IMR-90 (cell line): ENCODE data around the gene SERPINF2. TPM values are rescaled to one million over a fixed set of nuclear protein-coding genes. Genes with fewer than 3 reads are reported as not detected.

Source experiments
- ATAC-seq: fragments of 200-7000 bp; cut with Tn5 transposase; 2 replicates; pipeline ENCODE4 v1.9.1; 2020; ENCODE audit warnings: low read depth, mild to moderate bottlenecking, moderate library complexity
- BruUV-seq: library from RNA; stranded (reverse); fragments of 400-500 nt; replicated peaks from 2 replicates; lab custom pipeline; 2021; lab: Mats Ljungman, UMichigan
- CTCF ChIA-PET: fragments of 300-600 bp; formaldehyde crosslinking; extraction: SDS; loops from one replicate; lab custom pipeline; 2021; ENCODE audit warnings: antibody characterized with exemption; lab: Yijun Ruan, JAX
- POLR2A ChIA-PET: fragments of 300-600 bp; sonication (Branson Sonifier 250); formaldehyde crosslinking; loops from one replicate; lab custom pipeline; 2022; ENCODE audit warnings: antibody characterized with exemption; ENCODE audit not compliant: unreplicated experiment; lab: Charles Lee
- DNase-seq: peaks from one replicate; pipeline ENCODE4 v3.0.0; 2013
- H2AFZ ChIP-seq: replicated peaks from 2 replicates; pipeline ENCODE3; 2013; ENCODE audit warnings: low read length, mild to moderate bottlenecking; ENCODE audit not compliant: poor library complexity
- H2AK5ac ChIP-seq: 2 replicates; pipeline ENCODE4 v1.6.1; 2013; ENCODE audit warnings: low read depth, low read length, inconsistent platforms
- H2AK9ac ChIP-seq: replicated peaks from 2 replicates; pipeline ENCODE3; 2013; ENCODE audit warnings: mild to moderate bottlenecking, low read depth, low read length, moderate library complexity; ENCODE audit not compliant: poor library complexity
- H2BK120ac ChIP-seq: 2 replicates; pipeline ENCODE4 v1.6.1; 2013; ENCODE audit warnings: low read depth, low read length, inconsistent platforms
- H2BK15ac ChIP-seq: 3 replicates; pipeline ENCODE4 v1.6.1; 2013; ENCODE audit warnings: low read depth, low read length, inconsistent platforms
- H2BK20ac ChIP-seq: 2 replicates; pipeline ENCODE4 v1.6.1; 2013; ENCODE audit warnings: low read depth, mild to moderate bottlenecking, inconsistent platforms, low read length, moderate library complexity
- H2BK5ac ChIP-seq: 2 replicates; pipeline ENCODE4 v1.6.1; 2013; ENCODE audit warnings: mild to moderate bottlenecking, low read depth, low read length, inconsistent platforms; ENCODE audit not compliant: poor library complexity, severe bottlenecking
- H3K14ac ChIP-seq: replicated peaks from 2 replicates; pipeline ENCODE4 v1.6.1; 2013; ENCODE audit warnings: low read depth, low read length, inconsistent platforms
- H3K18ac ChIP-seq: 2 replicates; pipeline ENCODE4 v1.6.1; 2013; ENCODE audit warnings: low read depth, low read length, control low read depth
- H3K23ac ChIP-seq: 2 replicates; pipeline ENCODE4 v1.6.1; 2013; ENCODE audit warnings: low read depth, low read length, inconsistent platforms
- H3K27ac ChIP-seq: 2 replicates; pipeline ENCODE4 v1.5.1; 2013; ENCODE audit warnings: mild to moderate bottlenecking, control low read depth, low read length; ENCODE audit not compliant: insufficient read depth
- H3K27me3 ChIP-seq: 2 replicates; pipeline ENCODE4 v1.6.1; 2013; ENCODE audit warnings: low read length; ENCODE audit not compliant: control insufficient read depth, insufficient read depth
- H3K36me3 ChIP-seq: 2 replicates; pipeline ENCODE4 v1.6.1; 2013; ENCODE audit warnings: low read length, mixed read lengths; ENCODE audit not compliant: control insufficient read depth, insufficient read depth
- H3K4ac ChIP-seq: 2 replicates; pipeline ENCODE4 v1.6.1; 2013; ENCODE audit warnings: low read depth, low read length, inconsistent platforms
- H3K4me1 ChIP-seq: 2 replicates; pipeline ENCODE4 v1.6.1; 2013; ENCODE audit warnings: low read length, mixed read lengths; ENCODE audit not compliant: control insufficient read depth, insufficient read depth
- H3K4me2 ChIP-seq: 2 replicates; pipeline ENCODE4 v1.6.1; 2013; ENCODE audit warnings: low read depth, mild to moderate bottlenecking, control low read depth, low read length, moderate library complexity
- H3K4me3 ChIP-seq: 2 replicates; pipeline ENCODE4 v1.5.1; 2013; ENCODE audit warnings: low read depth, mild to moderate bottlenecking, control low read depth, low read length, moderate library complexity; ENCODE audit not compliant: insufficient read depth
- H3K56ac ChIP-seq: 2 replicates; pipeline ENCODE4 v1.6.1; 2013; ENCODE audit warnings: low read length, inconsistent platforms; ENCODE audit not compliant: insufficient read depth; ENCODE audit errors: extremely low read depth
- H3K79me1 ChIP-seq, 2 experiments: 2 replicates each; pipeline ENCODE4 v1.6.1; 2013; ENCODE audit warnings: low read length in 2 of 2, inconsistent platforms in 1 of 2, low read depth in 1 of 2
- H3K9ac ChIP-seq: 2 replicates; pipeline ENCODE4 v1.6.1; 2013; ENCODE audit warnings: low read depth, low read length, control low read depth
- H3K9me1 ChIP-seq: 2 replicates; pipeline ENCODE4 v1.6.1; 2013; ENCODE audit warnings: low read length, inconsistent platforms; ENCODE audit not compliant: insufficient read depth
- H3K9me3 ChIP-seq: 2 replicates; pipeline ENCODE4 v1.6.1; 2013; ENCODE audit warnings: low read length; ENCODE audit not compliant: control insufficient read depth, insufficient read depth
- H4K20me1 ChIP-seq: 2 replicates; pipeline ENCODE4 v1.6.1; 2013; ENCODE audit warnings: low read length, inconsistent platforms; ENCODE audit not compliant: insufficient read depth
- H4K5ac ChIP-seq: 2 replicates; pipeline ENCODE4 v1.6.1; 2013; ENCODE audit warnings: mild to moderate bottlenecking, low read depth, low read length, control low read depth
- H4K8ac ChIP-seq, 2 experiments: 2 replicates each; pipeline ENCODE4 v1.6.1; 2013; ENCODE audit warnings: low read depth in 2 of 2, low read length in 2 of 2, control low read depth in 1 of 2, inconsistent platforms in 1 of 2
- H4K91ac ChIP-seq: 2 replicates; pipeline ENCODE4 v1.6.1; 2013; ENCODE audit warnings: low read depth, low read length, inconsistent platforms; ENCODE audit not compliant: insufficient read depth
- NFE2L2 ChIP-seq: fragments of 150-350 bp; IDR thresholded peaks from 2 replicates; pipeline ENCODE4 v1.6.1; 2016; ENCODE audit warnings: low read depth, mild to moderate bottlenecking, low read length
- WGBS, 2 experiments: methylation state at CpG; one replicate each; pipeline versions ENCODE4 v1.1.5 to v1.1.7; 2013; ENCODE audit warnings: missing lambda C conversion rate in 2 of 2; ENCODE audit not compliant: insufficient read length in 1 of 2; ENCODE audit errors: extremely low coverage in 2 of 2; 5-methylcytosine and 5-hydroxymethylcytosine counted together
- dilution Hi-C: fragments of 300-500 bp; cut with HindIII; formaldehyde crosslinking; loops from one replicate; pipeline ENCODE4 v1.14.3; 2018; ENCODE audit warnings: low sequenced_read_pairs; ENCODE audit not compliant: unreplicated experiment
- in situ Hi-C: fragments of 300-500 bp; cut with MboI; formaldehyde crosslinking; loops from 3 replicates; pipeline ENCODE4 v1.14.3; 2019; ENCODE audit warnings: low sequenced_read_pairs, inconsistent platforms, mixed read lengths
- intact Hi-C: fragments of 100-400 bp; cut with micrococcal nuclease; formaldehyde crosslinking; loops from 2 replicates; pipeline ENCODE4 v1.10.0; 2022
- polyA plus RNA-seq, 3 experiments: library from polyadenylated mRNA; depleted of rRNA; stranded (reverse); fragments of >200 nt; gene quantifications; 2 replicates each; pipeline ENCODE4 v1.2.3, GENCODE V29; 2012; ENCODE audit warnings: low replicate concordance in 1 of 3
- total RNA-seq: library from RNA; depleted of rRNA; stranded (reverse); fragments of >200 nt; gene quantifications from 2 replicates; pipeline ENCODE4 v1.2.3, GENCODE V29; 2012
- TF ChIP-seq, protein P1 (sequence below): fragments of 150-350 bp; IDR thresholded peaks from 2 replicates; pipeline ENCODE4 v1.6.1; 2016; ENCODE audit warnings: low read depth, mild to moderate bottlenecking, low read length, moderate library complexity, borderline replicate concordance

The SERPINF2 gene
- total and polyA plus RNA-seq, 2 of the 4 experiments (the other 2 are of a cell fraction), result not detected

DNA sequence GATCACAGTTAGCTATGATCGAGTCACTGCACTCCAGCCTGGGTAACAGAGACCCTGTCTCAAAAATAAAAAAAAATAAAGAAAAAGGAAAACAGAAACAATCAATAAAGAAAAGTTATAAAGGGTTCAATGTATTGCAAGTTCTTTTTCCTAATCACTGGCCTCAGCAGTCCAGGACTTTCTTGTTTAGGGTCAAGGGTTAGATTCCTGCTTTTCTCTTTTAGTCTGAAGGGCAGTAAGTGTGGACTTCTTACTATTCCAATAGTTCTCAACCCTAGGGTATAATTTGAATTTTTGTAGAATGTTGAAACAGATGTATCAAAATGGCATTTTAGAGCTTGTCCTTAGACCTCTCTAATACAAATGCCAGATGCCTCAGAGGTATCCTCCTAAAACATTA lies 59.8 kb downstream of the SERPINF2 start:
- BruUV-seq, result no TSS peak
- no peak overlapping the region for H4K8ac ChIP-seq
- WGBS, 2 experiments, result no CpG with 5 or more reads among the region's 1 CpG

More for the DNA sequence above, 59.8 kb downstream of the SERPINF2 start:
- Histone ChIP-seq H3K9ac (no peak overlapping the region), H2BK120ac (no peak overlapping the region), H3K4me1 (no peaks in the 10 kb centered on the region), H3K4ac (no peak overlapping the region), H3K79me1 (peaks cover 0 to 10% of the 10 kb centered on the region in 2 experiments; a peak in 2 of 4 replicates), H2BK20ac (no peak overlapping the region), H3K14ac (no peak overlapping the region), H3K4me2 (no peak overlapping the region), H3K9me1 (peaks cover 3% of the 10 kb centered on the region; the same call in 1 of the 2 replicates), H3K27me3 (no peaks in the 10 kb centered on the region), H3K23ac (no peak overlapping the region), H4K20me1 (no peaks in the 10 kb centered on the region), H3K18ac (no peak overlapping the region), H2AFZ (no peak overlapping the region), H3K4me3 (no peak overlapping the region), H2BK15ac (no peak overlapping the region), H4K5ac (no peak overlapping the region), H2BK5ac (no peak overlapping the region), H2AK5ac (no peak overlapping the region), H3K27ac (no peak overlapping the region), H3K9me3 (no peaks in the 10 kb centered on the region), H3K36me3 (peaks cover 22% of the 10 kb centered on the region), H2AK9ac (no peak overlapping the region), H4K91ac (no peak overlapping the region), H3K56ac (no peak overlapping the region)
- ATAC-seq (no peak), DNase-seq (no peak)
- in situ Hi-C loops, result no loop called here
- dilution Hi-C loops, result no loop called here
- intact Hi-C loops, result no loop called here
- ChIA-PET CTCF (no interaction called here), POLR2A (interaction anchor here (0.6 kb wide), 1 partner anchor 47 kb away, joined by 3 read pairs; no protein-coding TSS in a partner anchor)
- no peak for TF ChIP-seq NFE2L2
- TF ChIP-seq, protein P1, sequence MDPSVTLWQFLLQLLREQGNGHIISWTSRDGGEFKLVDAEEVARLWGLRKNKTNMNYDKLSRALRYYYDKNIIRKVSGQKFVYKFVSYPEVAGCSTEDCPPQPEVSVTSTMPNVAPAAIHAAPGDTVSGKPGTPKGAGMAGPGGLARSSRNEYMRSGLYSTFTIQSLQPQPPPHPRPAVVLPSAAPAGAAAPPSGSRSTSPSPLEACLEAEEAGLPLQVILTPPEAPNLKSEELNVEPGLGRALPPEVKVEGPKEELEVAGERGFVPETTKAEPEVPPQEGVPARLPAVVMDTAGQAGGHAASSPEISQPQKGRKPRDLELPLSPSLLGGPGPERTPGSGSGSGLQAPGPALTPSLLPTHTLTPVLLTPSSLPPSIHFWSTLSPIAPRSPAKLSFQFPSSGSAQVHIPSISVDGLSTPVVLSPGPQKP, result no peak
